DOHH2 (cell line): ENCODE data around the gene PROK1.

Source experiments
- CTCF ChIP-seq: fragments of 200-600 bp; sonication (generic); IDR thresholded peaks from one replicate; pipeline ENCODE4 v1.5.1; 2014; ENCODE audit warnings: antibody characterized with exemption, mild to moderate bottlenecking, low read depth, low read length; ENCODE audit not compliant: poor library complexity, severe bottlenecking
- EZH2phosphoT487 ChIP-seq: fragments of 200-600 bp; sonication (generic); IDR thresholded peaks from 2 replicates; pipeline ENCODE4 v1.6.1; 2017; ENCODE audit warnings: borderline replicate concordance, mild to moderate bottlenecking, antibody characterized with exemption, low read length, moderate library complexity, mixed read lengths

DNA sequence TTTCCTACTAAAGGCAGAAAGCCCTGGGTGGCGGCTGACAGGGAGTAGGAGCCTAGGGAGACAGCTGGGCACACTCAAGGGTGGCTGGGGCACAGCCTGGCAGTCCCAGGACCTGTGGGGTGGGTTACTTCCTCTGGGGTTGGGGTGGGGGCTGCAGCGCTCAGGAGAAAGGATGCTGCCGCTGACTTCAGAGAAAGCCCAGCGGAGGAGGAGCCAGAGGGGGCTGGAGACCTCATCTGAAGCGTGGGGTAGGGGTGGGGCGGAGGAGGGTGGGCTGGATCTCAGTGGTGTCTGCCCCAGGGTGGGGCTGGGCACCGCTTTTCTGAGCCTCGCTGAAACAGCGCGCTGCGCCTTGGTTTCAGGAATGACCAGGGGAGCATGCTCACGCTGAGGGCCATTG is 37.2 kb downstream of the PROK1 start:
- TF ChIP-seq CTCF (no peak), EZH2phosphoT487 (no peak)
